GM13976 (cell line): ENCODE data around the gene MAPT.

ENCODE experiments used
- DNase-seq: peaks from one replicate; pipeline ENCODE4 v3.0.0; 2012; ENCODE audit warnings: low spot score
- in situ Hi-C: fragments of 300-500 bp; cut with MboI; formaldehyde crosslinking; loops from one replicate; pipeline ENCODE4 v1.12.0; 2022; ENCODE audit warnings: low sequenced_read_pairs, mixed read lengths, inconsistent platforms; ENCODE audit not compliant: unreplicated experiment
- TF ChIP-seq, protein P1 (sequence below): IDR thresholded peaks from 2 replicates; pipeline ENCODE4 v1.5.1; 2012; ENCODE audit warnings: borderline replicate concordance, mild to moderate bottlenecking; ENCODE audit not compliant: insufficient read depth; ENCODE audit errors: extremely low read depth, missing control alignments, control extremely low read depth

MAPT gene

GRCh38 chr17:45958307-45958706 lies 64.0 kb downstream of the MAPT start:
- DNase-seq: no peak
- TF ChIP-seq, protein P1, sequence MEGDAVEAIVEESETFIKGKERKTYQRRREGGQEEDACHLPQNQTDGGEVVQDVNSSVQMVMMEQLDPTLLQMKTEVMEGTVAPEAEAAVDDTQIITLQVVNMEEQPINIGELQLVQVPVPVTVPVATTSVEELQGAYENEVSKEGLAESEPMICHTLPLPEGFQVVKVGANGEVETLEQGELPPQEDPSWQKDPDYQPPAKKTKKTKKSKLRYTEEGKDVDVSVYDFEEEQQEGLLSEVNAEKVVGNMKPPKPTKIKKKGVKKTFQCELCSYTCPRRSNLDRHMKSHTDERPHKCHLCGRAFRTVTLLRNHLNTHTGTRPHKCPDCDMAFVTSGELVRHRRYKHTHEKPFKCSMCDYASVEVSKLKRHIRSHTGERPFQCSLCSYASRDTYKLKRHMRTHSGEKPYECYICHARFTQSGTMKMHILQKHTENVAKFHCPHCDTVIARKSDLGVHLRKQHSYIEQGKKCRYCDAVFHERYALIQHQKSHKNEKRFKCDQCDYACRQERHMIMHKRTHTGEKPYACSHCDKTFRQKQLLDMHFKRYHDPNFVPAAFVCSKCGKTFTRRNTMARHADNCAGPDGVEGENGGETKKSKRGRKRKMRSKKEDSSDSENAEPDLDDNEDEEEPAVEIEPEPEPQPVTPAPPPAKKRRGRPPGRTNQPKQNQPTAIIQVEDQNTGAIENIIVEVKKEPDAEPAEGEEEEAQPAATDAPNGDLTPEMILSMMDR: no peak
- in situ Hi-C loops: no loop called here

DNA sequence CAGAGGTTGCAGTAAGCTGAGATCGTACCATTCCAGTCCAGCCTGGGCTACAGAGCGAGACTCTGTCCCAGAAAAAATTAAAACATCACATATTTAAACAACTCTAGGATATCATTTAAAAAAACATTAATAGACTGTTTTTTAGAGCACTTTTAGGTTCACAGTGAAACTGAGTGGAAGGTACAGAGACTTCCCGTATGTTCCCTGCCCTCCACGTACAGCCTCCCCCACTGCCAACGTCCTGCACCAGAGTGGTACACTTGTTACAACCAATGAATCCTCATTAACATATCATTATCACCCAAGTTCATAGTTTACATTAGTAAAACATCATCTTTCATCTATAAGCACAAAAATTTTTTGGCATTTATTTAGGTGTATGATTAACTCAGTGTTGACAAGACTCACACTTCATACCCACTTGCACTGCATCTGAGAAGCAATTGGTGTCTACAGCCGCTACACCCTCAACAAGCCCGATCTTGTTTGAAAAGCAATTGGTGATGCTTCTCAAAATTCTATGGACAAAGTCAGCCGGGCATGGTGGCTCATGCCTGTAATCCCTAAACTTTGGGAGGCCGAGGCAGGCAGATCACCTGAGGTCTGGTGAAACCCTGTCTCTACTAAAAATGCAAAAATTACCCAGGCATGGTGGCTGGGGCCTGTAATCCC lies 64.8 kb downstream of the MAPT start:
- no peak for DNase-seq
- in situ Hi-C loops: no loop called here
- TF ChIP-seq, protein P1: no peak

DNA sequence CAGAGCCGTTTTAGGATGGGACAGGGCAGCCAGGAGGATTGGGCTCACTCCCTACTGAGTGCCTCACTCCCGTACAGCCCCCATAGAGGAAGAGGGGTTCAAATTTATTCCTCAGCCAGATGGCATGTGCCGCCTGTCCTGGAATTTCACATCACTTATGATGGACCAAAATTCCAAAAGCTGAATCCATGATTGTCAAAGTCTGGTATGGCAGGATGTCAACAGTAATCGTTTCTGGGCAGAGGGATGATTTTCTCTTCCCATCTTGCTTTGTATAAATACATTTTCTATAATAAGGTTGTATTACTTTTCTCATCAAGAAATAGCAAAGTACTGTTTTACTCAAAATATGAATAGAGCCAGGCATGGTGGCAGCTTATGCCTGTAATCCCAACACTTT lies 66.0 kb downstream of the MAPT start:
- in situ Hi-C loops: no loop called here
- TF ChIP-seq, protein P1: no peak
- no peak for DNase-seq

DNA sequence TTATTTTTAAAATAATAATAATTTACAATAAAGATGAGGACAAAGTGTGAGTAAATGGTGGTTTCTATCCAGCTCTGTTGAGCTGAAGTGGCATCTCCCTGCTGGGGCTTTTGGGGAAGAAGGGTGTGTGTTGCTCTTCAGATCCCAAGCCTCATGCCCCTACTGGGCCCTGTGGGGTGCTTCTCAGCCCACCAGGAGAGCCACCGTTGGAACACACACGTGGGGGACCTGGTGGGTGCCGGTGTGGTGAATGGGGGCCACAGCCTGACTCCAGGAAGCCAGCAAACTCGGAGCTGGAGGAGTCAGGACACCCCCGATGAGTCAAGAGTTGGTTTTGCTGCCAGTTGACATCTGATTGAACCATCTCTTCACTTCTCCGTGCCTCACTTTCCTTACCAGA lies 66.9 kb downstream of the MAPT start:
- in situ Hi-C loops: no loop called here
- DNase-seq: no peak
- TF ChIP-seq, protein P1: no peak

DNA sequence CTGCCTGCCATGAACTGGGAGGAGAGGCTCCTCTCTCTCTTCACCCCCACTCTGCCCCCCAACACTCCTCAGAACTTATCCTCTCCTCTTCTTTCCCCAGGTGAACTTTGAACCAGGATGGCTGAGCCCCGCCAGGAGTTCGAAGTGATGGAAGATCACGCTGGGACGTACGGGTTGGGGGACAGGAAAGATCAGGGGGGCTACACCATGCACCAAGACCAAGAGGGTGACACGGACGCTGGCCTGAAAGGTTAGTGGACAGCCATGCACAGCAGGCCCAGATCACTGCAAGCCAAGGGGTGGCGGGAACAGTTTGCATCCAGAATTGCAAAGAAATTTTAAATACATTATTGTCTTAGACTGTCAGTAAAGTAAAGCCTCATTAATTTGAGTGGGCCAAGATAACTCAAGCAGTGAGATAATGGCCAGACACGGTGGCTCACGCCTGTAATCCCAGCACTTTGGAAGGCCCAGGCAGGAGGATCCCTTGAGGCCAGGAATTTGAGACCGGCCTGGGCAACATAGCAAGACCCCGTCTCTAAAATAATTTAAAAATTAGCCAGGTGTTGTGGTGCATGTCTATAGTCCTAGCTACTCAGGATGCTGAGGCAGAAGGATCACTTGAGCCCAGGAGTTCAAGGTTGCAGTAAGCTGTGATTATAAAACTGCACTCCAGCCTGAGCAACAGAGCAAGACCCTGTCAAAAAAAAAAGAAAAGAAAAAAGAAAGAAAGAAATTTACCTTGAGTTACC lies 68.0 kb downstream of the MAPT start:
- in situ Hi-C loops: no loop called here
- TF ChIP-seq, protein P1: no peak

GRCh38 chr17:45963283-45963682 lies 68.9 kb downstream of the MAPT start:
- DNase-seq: no peak
- TF ChIP-seq, protein P1: no peak
- in situ Hi-C loops: no loop called here

More for the DNA sequence above, 68.0 kb downstream of the MAPT start:
- no peak for DNase-seq
